HepG2 (cell line): Measurements from ENCODE around the gene KISS1. TPM values are rescaled to one million over a fixed set of nuclear protein-coding genes. Genes with fewer than 3 reads are reported as not detected.

Experiments
- BHLHE40 ChIP-seq: IDR thresholded peaks from 2 replicates; pipeline ENCODE4 v1.6.1; 2011; ENCODE audit warnings: low read length, improper control_type of control experiment
- DPF2 ChIP-seq: sonication (generic); formaldehyde crosslinking; IDR thresholded peaks from 2 replicates; pipeline ENCODE4 v1.4.0; 2020; ENCODE audit warnings: mild to moderate bottlenecking, low read depth, missing genetic modification reagents, borderline replicate concordance
- ELF1 ChIP-seq: sonication (generic); formaldehyde crosslinking; IDR thresholded peaks from 2 replicates; pipeline ENCODE4 v1.4.0; 2020; ENCODE audit warnings: missing genetic modification reagents
- FOXK2 ChIP-seq: fragments of 450-650 bp; IDR thresholded peaks from 2 replicates; pipeline ENCODE4 v1.6.1; 2016
- FOXO4 ChIP-seq: sonication (generic); formaldehyde crosslinking; conservative IDR thresholded peaks from 2 replicates; pipeline ENCODE4 v1.8.1; 2023; ENCODE audit warnings: missing genetic modification reagents
- GZF1 ChIP-seq: sonication (generic); formaldehyde crosslinking; IDR thresholded peaks from 2 replicates; pipeline ENCODE4 v1.5.1; 2020; ENCODE audit warnings: mild to moderate bottlenecking, missing genetic modification reagents
- MAFK ChIP-seq, 2 experiments: IDR thresholded peaks in 1 of 2; conservative IDR thresholded peaks in 1 of 2; 2 replicates each; pipeline ENCODE4 v1.6.1; 2011; ENCODE audit warnings: improper control_type of control experiment in 2 of 2, low read length in 2 of 2
- MEIS1 ChIP-seq: sonication (generic); formaldehyde crosslinking; IDR thresholded peaks from 2 replicates; pipeline ENCODE4 v1.9.0; 2021; ENCODE audit warnings: mild to moderate bottlenecking, missing genetic modification reagents, moderate library complexity, borderline replicate concordance
- MEIS2 ChIP-seq: sonication (generic); formaldehyde crosslinking; IDR thresholded peaks from 2 replicates; pipeline ENCODE4 v1.9.0; 2021; ENCODE audit warnings: mild to moderate bottlenecking, missing genetic modification reagents
- MIER2 ChIP-seq: IDR thresholded peaks from 2 replicates; pipeline ENCODE4 v1.6.1; 2016; ENCODE audit warnings: missing biosample characterization, missing genetic modification reagents
- NCOR1 ChIP-seq: fragments of 200-600 bp; sonication (generic); IDR thresholded peaks from 2 replicates; pipeline ENCODE4 v1.7.0; 2017; ENCODE audit warnings: antibody characterized with exemption, low read length, borderline replicate concordance
- NFE2 ChIP-seq: sonication (generic); formaldehyde crosslinking; IDR thresholded peaks from 2 replicates; pipeline ENCODE4 v1.4.0; 2020; ENCODE audit warnings: missing genetic modification reagents
- REL ChIP-seq: sonication (generic); formaldehyde crosslinking; conservative IDR thresholded peaks from 2 replicates; pipeline ENCODE4 v1.8.0; 2022; ENCODE audit warnings: mild to moderate bottlenecking, missing genetic modification reagents, moderate library complexity
- TBX2 ChIP-seq: sonication (generic); formaldehyde crosslinking; IDR thresholded peaks from 2 replicates; pipeline ENCODE4 v1.5.0; 2020; ENCODE audit warnings: missing genetic modification reagents, mild to moderate bottlenecking, borderline replicate concordance
- ZFP62 ChIP-seq: sonication (generic); formaldehyde crosslinking; IDR thresholded peaks from 2 replicates; pipeline ENCODE4 v1.4.0; 2020; ENCODE audit warnings: missing genetic modification reagents
- ZFX ChIP-seq: sonication (generic); formaldehyde crosslinking; IDR thresholded peaks from 2 replicates; pipeline ENCODE4 v1.4.0; 2020; ENCODE audit warnings: mild to moderate bottlenecking, low read depth, missing genetic modification reagents, moderate library complexity
- ZFY ChIP-seq: sonication (generic); formaldehyde crosslinking; IDR thresholded peaks from 2 replicates; pipeline ENCODE4 v1.4.0; 2020; ENCODE audit warnings: missing genetic modification reagents
- ZGPAT ChIP-seq: IDR thresholded peaks from 2 replicates; pipeline ENCODE4 v1.6.1; 2016; ENCODE audit warnings: mild to moderate bottlenecking
- ZMAT3 ChIP-seq: sonication (generic); formaldehyde crosslinking; conservative IDR thresholded peaks from 2 replicates; pipeline ENCODE4 v1.7.0; 2021; ENCODE audit warnings: missing genetic modification reagents
- ZMYM4 ChIP-seq: sonication (generic); formaldehyde crosslinking; IDR thresholded peaks from 2 replicates; pipeline ENCODE4 v1.8.1; 2023; ENCODE audit warnings: mild to moderate bottlenecking, missing genetic modification reagents
- ZNF18 ChIP-seq: sonication (generic); formaldehyde crosslinking; IDR thresholded peaks from 2 replicates; pipeline ENCODE4 v1.8.0; 2022; ENCODE audit warnings: mild to moderate bottlenecking, missing genetic modification reagents; ENCODE audit not compliant: insufficient replicate concordance
- ZNF597 ChIP-seq: sonication (generic); formaldehyde crosslinking; IDR thresholded peaks from 2 replicates; pipeline ENCODE4 v1.5.0; 2020; ENCODE audit warnings: missing genetic modification reagents
- ZNF678 ChIP-seq: sonication (generic); formaldehyde crosslinking; IDR thresholded peaks from 2 replicates; pipeline ENCODE4 v1.4.0; 2020; ENCODE audit warnings: mild to moderate bottlenecking, missing genetic modification reagents
- polyA plus RNA-seq, 8 experiments: library from polyadenylated mRNA; depleted of rRNA in 3 of 8; stranded (reverse) in 7 of 8; unstranded in 1 of 8; fragments of >200 nt; fragmentation: Illumina TruSeq in 4 of 8; extraction: Trizol in 4 of 8; gene quantifications; 2 replicates each; pipeline versions ENCODE4 v1.2.1 to v1.2.3, GENCODE V29; 2011 to 2016; ENCODE audit warnings: low read depth in 4 of 8, missing spikeins in 1 of 8, mixed read lengths in 1 of 8; ENCODE audit not compliant: insufficient read depth in 1 of 8
- total RNA-seq, 5 experiments: library from RNA; depleted of rRNA; stranded (reverse); fragments of >200 nt; fragmentation: Illumina TruSeq; extraction: Trizol; gene quantifications; 2 replicates each; pipeline ENCODE4 v1.2.3, GENCODE V29; 2016; ENCODE audit warnings: low read depth in 1 of 5

KISS1 gene
- total and polyA plus RNA-seq, 2 of the 13 experiments (the other 11 are each of a cell fraction or from before 2014, with no cell fraction given): 0.24 to 0.80 TPM

GRCh38 chr1:204145033-204145504 lies 51.2 kb downstream of the KISS1 start (continued):
- peak; percentile 74 for TF ChIP-seq DPF2
- TF ChIP-seq REL: no peak
- TF ChIP-seq TBX2 (CRISPR knock-in tag): peak; percentile 90
- TF ChIP-seq ZNF597: no peak
- TF ChIP-seq NCOR1: peak; percentile 96
- TF ChIP-seq ZMAT3 (CRISPR knock-in tag): no peak; the same call in 1 of the 2 replicates
- TF ChIP-seq MEIS2 (CRISPR knock-in tag): no peak; the same call in 1 of the 2 replicates
- no peak for TF ChIP-seq GZF1 (CRISPR knock-in tag)
- TF ChIP-seq ELF1 (CRISPR knock-in tag): 0 out of 2 replicates have a peak, but pooled peaks have one; percentile 26
- peak in 1 of 2 experiments; percentile 19; a peak in 1 of 4 replicates for TF ChIP-seq MAFK (conservative IDR thresholded peaks at IDR 0.05 in 1 of 2, IDR thresholded peaks at IDR 0.05 in 1 of 2; ENCODE audit: low read length in 2 of 2)
- no peak for TF ChIP-seq ZNF18 (CRISPR knock-in tag)
- no peak for TF ChIP-seq ZFP62 (CRISPR knock-in tag)
- TF ChIP-seq ZGPAT (CRISPR knock-in tag): peak; percentile 88; the same call in 1 of the 2 replicates
- TF ChIP-seq ZMYM4 (CRISPR knock-in tag): peak; percentile 84
- no peak for TF ChIP-seq NFE2
- no peak for TF ChIP-seq ZNF678 (CRISPR knock-in tag)
- TF ChIP-seq FOXK2: no peak
- no peak for TF ChIP-seq FOXO4 (CRISPR knock-in tag)
- TF ChIP-seq MIER2: peak; percentile 88
- TF ChIP-seq ZFX: no peak
- TF ChIP-seq BHLHE40: no peak
- no peak for TF ChIP-seq ZFY (CRISPR knock-in tag)
- peak; percentile 62; the same call in 1 of the 2 replicates for TF ChIP-seq MEIS1 (CRISPR knock-in tag)
